Measurements from ENCODE around the gene PCDHB7.
"Not testable (repeated sequence)": the region's sequence is repeated elsewhere in the genome, so short reads cannot be mapped to it uniquely, and the experiment has no call there.

- not testable (repeated sequence) for TF ChIP-seq SNAI2 (CRISPR knock-in tag; IDR thresholded peaks at IDR 0.05); CSDC2 (CRISPR knock-in tag; IDR thresholded peaks at IDR 0.05); ZFP30 (CRISPR knock-in tag; IDR thresholded peaks at IDR 0.05); ZNF70 (CRISPR knock-in tag; IDR thresholded peaks at IDR 0.05); ARNTL (CRISPR knock-in tag; IDR thresholded peaks at IDR 0.05; ENCODE audit: borderline replicate concordance, low read depth); CSRNP3 (CRISPR knock-in tag; IDR thresholded peaks at IDR 0.05); POU6F1 (CRISPR knock-in tag; IDR thresholded peaks at IDR 0.05; ENCODE audit: borderline replicate concordance, low read depth); ZFP3 (CRISPR knock-in tag; IDR thresholded peaks at IDR 0.05); ZC3H10 (CRISPR knock-in tag; IDR thresholded peaks at IDR 0.05); ZNF565 (CRISPR knock-in tag; conservative IDR thresholded peaks at IDR 0.05; ENCODE audit: low read depth)
These were observed 2.1 kb downstream of the PCDHB7 start for GRCh38 chr5:141174291-141175104.

Data from SK-N-SH treated with all-trans-retinoic acid at 6 μM for 48 hours (cell line).